SK-N-SH treated with all-trans-retinoic acid at 6 μM for 48 hours (cell line): Measurements from ENCODE around the gene KPNB1.

Experiments used
- ARNTL ChIP-seq: fragments of 450-650 bp; formaldehyde crosslinking; IDR thresholded peaks from 2 replicates; pipeline ENCODE4 v1.5.0; 2020; ENCODE audit warnings: low read depth, mild to moderate bottlenecking, moderate library complexity, borderline replicate concordance
- CREB5 ChIP-seq: fragments of 250-450 bp; sonication (Bioruptor Pico); IDR thresholded peaks from 2 replicates; pipeline ENCODE4 v1.5.1; 2020; ENCODE audit warnings: low read depth, mild to moderate bottlenecking, moderate library complexity
- OSR1 ChIP-seq: fragments of 250-450 bp; sonication (Bioruptor Pico); IDR thresholded peaks from 2 replicates; pipeline ENCODE4 v1.8.0; 2022; ENCODE audit warnings: moderate library complexity, mild to moderate bottlenecking, inconsistent platforms
- PATZ1 ChIP-seq: fragments of 250-450 bp; sonication (Bioruptor Pico); IDR thresholded peaks from 2 replicates; pipeline ENCODE4 v1.8.0; 2020; ENCODE audit warnings: mild to moderate bottlenecking, moderate library complexity, borderline replicate concordance
- PPARA ChIP-seq: fragments of 250-450 bp; sonication (Bioruptor Pico); IDR thresholded peaks from 2 replicates; pipeline ENCODE4 v1.5.0; 2020; ENCODE audit warnings: mild to moderate bottlenecking, borderline replicate concordance
- RARB ChIP-seq: fragments of 250-450 bp; sonication (Bioruptor Pico); IDR thresholded peaks from 2 replicates; pipeline ENCODE4 v1.8.0; 2021; ENCODE audit warnings: mild to moderate bottlenecking, moderate library complexity
- TCF4 ChIP-seq: fragments of 250-450 bp; sonication (Bioruptor Pico); IDR thresholded peaks from 2 replicates; pipeline ENCODE4 v1.8.0; 2021; ENCODE audit warnings: mild to moderate bottlenecking, moderate library complexity, borderline replicate concordance
- TOX ChIP-seq: fragments of 250-450 bp; sonication (Bioruptor Pico); IDR thresholded peaks from 2 replicates; pipeline ENCODE4 v1.8.0; 2021; ENCODE audit warnings: mild to moderate bottlenecking, moderate library complexity, borderline replicate concordance
- ZFP3 ChIP-seq: fragments of 250-450 bp; sonication (Bioruptor Pico); IDR thresholded peaks from 2 replicates; pipeline ENCODE4 v1.5.0; 2020; ENCODE audit warnings: mild to moderate bottlenecking, moderate library complexity
- ZFP30 ChIP-seq: fragments of 450-650 bp; formaldehyde crosslinking; IDR thresholded peaks from 2 replicates; pipeline ENCODE4 v1.5.0; 2022; ENCODE audit warnings: mild to moderate bottlenecking, moderate library complexity
- ZNF565 ChIP-seq: fragments of 450-650 bp; formaldehyde crosslinking; conservative IDR thresholded peaks from 2 replicates; pipeline ENCODE4 v1.5.0; 2020; ENCODE audit warnings: low read depth, mild to moderate bottlenecking, moderate library complexity
- TF ChIP-seq, protein P1 (sequence below): fragments of 250-450 bp; sonication (Bioruptor Pico); IDR thresholded peaks from 2 replicates; pipeline ENCODE4 v1.5.1; 2021; ENCODE audit warnings: mild to moderate bottlenecking, moderate library complexity

GRCh38 chr17:47663912-47664623 is 14.3 kb downstream of the KPNB1 start:
- no peak for TF ChIP-seq TCF4 (CRISPR knock-in tag)
- TF ChIP-seq ZFP30 (CRISPR knock-in tag), result no peak
- TF ChIP-seq ARNTL (CRISPR knock-in tag), result no peak
- TF ChIP-seq RARB (CRISPR knock-in tag), result no peak
- TF ChIP-seq, protein P1, sequence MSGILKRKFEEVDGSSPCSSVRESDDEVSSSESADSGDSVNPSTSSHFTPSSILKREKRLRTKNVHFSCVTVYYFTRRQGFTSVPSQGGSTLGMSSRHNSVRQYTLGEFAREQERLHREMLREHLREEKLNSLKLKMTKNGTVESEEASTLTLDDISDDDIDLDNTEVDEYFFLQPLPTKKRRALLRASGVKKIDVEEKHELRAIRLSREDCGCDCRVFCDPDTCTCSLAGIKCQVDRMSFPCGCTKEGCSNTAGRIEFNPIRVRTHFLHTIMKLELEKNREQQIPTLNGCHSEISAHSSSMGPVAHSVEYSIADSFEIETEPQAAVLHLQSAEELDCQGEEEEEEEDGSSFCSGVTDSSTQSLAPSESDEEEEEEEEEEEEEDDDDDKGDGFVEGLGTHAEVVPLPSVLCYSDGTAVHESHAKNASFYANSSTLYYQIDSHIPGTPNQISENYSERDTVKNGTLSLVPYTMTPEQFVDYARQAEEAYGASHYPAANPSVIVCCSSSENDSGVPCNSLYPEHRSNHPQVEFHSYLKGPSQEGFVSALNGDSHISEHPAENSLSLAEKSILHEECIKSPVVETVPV (CRISPR knock-in tag), result 0 out of 2 replicates have a peak, but pooled peaks have one; percentile 36
- no peak for TF ChIP-seq PPARA (CRISPR knock-in tag)
- no peak for TF ChIP-seq OSR1 (CRISPR knock-in tag)
- TF ChIP-seq ZFP3 (CRISPR knock-in tag), result no peak
- TF ChIP-seq TOX (CRISPR knock-in tag), result no peak
- TF ChIP-seq CREB5 (CRISPR knock-in tag), result no peak
- TF ChIP-seq PATZ1 (CRISPR knock-in tag), result no peak
- TF ChIP-seq ZNF565 (CRISPR knock-in tag), result no peak
